ENCODE measurements around the gene EEF1G. TPM values are rescaled to one million over a fixed set of nuclear protein-coding genes. Genes with fewer than 3 reads are reported as not detected.
A peak's percentile ranks its signal among the peaks of the same experiment; 100 is the strongest.
"Not testable (repeated sequence)": the region's sequence is repeated elsewhere in the genome, so short reads cannot be mapped to it uniquely, and the experiment has no call there.

EEF1G gene
- total and polyA plus RNA-seq, 2 donors (not counting 1 experiment from before 2014, with no cell fraction given), result 1,582 to 1,867 TPM

- intact Hi-C loops (cut with micrococcal nuclease), result no loop called here
- peak overlapping the region; percentile 93 for H3K9ac ChIP-seq (ENCODE audit: low read length)
- H3K27ac ChIP-seq (ENCODE audit: low read length in 2 of 2), result peak overlapping the region; percentile 88 to 98
- Mint-ChIP-seq H3K4me3 (peak overlapping the region; percentile 98), H3K9me3 (ENCODE audit: insufficient read depth) (no peaks in the 10 kb centered on the region), H3K4me1 (peaks cover 23% of the 10 kb centered on the region), H3K27ac (peak overlapping the region; percentile 95), H3K27me3 (no peaks in the 10 kb centered on the region)
- H3K27me3 ChIP-seq (replicated peaks in 1 of 4; ENCODE audit: control extremely low read depth in 1 of 4, control insufficient read depth in 3 of 4, insufficient read depth in 4 of 4, low read length in 3 of 4), result no peaks in the 10 kb centered on the region
- H2AFZ ChIP-seq (ENCODE audit: insufficient read depth, low read depth, low read length, poor library complexity, severe bottlenecking), result peak overlapping the region; percentile 85
- H3K4me1 ChIP-seq (ENCODE audit: control insufficient read depth in 2 of 2, insufficient read depth in 2 of 2, low read length in 2 of 2), result peaks cover 11 to 19% of the 10 kb centered on the region in 2 donors
- no peak for TF ChIP-seq CTCF (IDR thresholded peaks at IDR 0.05)
- H4K20me1 ChIP-seq (ENCODE audit: control insufficient read depth, insufficient read depth, low read length, poor library complexity, severe bottlenecking), result peaks cover 11% of the 10 kb centered on the region
- DNase-seq, result no peak
- H3K9me3 ChIP-seq (ENCODE audit: control extremely low read depth in 1 of 3, control insufficient read depth in 2 of 3, insufficient read depth in 1 of 3, low read length in 2 of 3), result no peaks in the 10 kb centered on the region
- peak overlapping the region; percentile 92 for H3K4me2 ChIP-seq (replicated peaks; ENCODE audit: low read depth, low read length, poor library complexity, severe bottlenecking)
- WGBS (ENCODE audit: insufficient coverage), result 18% methylated on average over 5 of the region's 8 CpGs
- no peak for ATAC-seq (ENCODE audit: low read depth)
- ChIA-PET CTCF (interaction anchor here (0.7 to 4.4 kb wide), 12 partner anchors 8 to 260 kb away, joined by 3 to 35 read pairs (median 5); partner anchors contain the start of genes EML3, LBHD1, ROM1 and SLC3A2), POLR2A (interaction anchor here (0.6 to 3.6 kb wide), 12 partner anchors 18 to 1689 kb away, joined by 3 to 33 read pairs (median 8); partner anchors contain the start of genes C11orf98, CSKMT, EEF1G and INTS5)
- H3K36me3 ChIP-seq (replicated peaks in 1 of 2; ENCODE audit: control extremely low read depth in 1 of 2, control insufficient read depth in 1 of 2, extremely low read depth in 1 of 2, insufficient read depth in 2 of 2, low read length in 1 of 2), result peaks cover 1 to 28% of the 10 kb centered on the region in 2 experiments
- peak overlapping the region; percentile 80 to 93 (median 88) for H3K4me3 ChIP-seq (ENCODE audit: control extremely low read depth in 1 of 5, extremely low read depth in 1 of 5, insufficient read depth in 1 of 5, low read depth in 2 of 5, low read length in 4 of 5)
- peaks cover 23% of the 10 kb centered on the region for H3K79me2 ChIP-seq (ENCODE audit: control insufficient read depth, insufficient read depth, low read length)
These were observed 47.4 kb upstream of the EEF1G start for GRCh38 chr11:62621027-62621566.

GRCh38 chr11:62616957-62617356 is 43.3 kb upstream of the EEF1G start:
- DNase-seq; H3K4me3 ChIP-seq (ENCODE audit: control extremely low read depth in 1 of 5, extremely low read depth in 1 of 5, insufficient read depth in 1 of 5, low read depth in 2 of 5, low read length in 4 of 5); H3K9ac ChIP-seq (ENCODE audit: low read length); H3K9me3 Mint-ChIP-seq (ENCODE audit: insufficient read depth); ATAC-seq (ENCODE audit: low read depth); intact Hi-C loops (cut with micrococcal nuclease); H3K27me3 Mint-ChIP-seq; H3K27me3 ChIP-seq (replicated peaks in 1 of 4; ENCODE audit: control extremely low read depth in 1 of 4, control insufficient read depth in 3 of 4, insufficient read depth in 4 of 4, low read length in 3 of 4); H3K9me3 ChIP-seq (ENCODE audit: control extremely low read depth in 1 of 3, control insufficient read depth in 2 of 3, insufficient read depth in 1 of 3, low read length in 2 of 3); H3K4me2 ChIP-seq (replicated peaks; ENCODE audit: low read depth, low read length, poor library complexity, severe bottlenecking); H3K4me3 Mint-ChIP-seq; POLR2A ChIA-PET; CTCF ChIA-PET; H3K27ac Mint-ChIP-seq; H3K27ac ChIP-seq (ENCODE audit: low read length in 2 of 2); H2AFZ ChIP-seq (ENCODE audit: insufficient read depth, low read depth, low read length, poor library complexity, severe bottlenecking): not testable (repeated sequence)
- H4K20me1 ChIP-seq (ENCODE audit: control insufficient read depth, insufficient read depth, low read length, poor library complexity, severe bottlenecking), result peaks cover 11% of the 10 kb centered on the region
- H3K4me1 Mint-ChIP-seq, result peaks cover 21% of the 10 kb centered on the region
- peaks cover 11 to 20% of the 10 kb centered on the region in 2 donors for H3K4me1 ChIP-seq (ENCODE audit: control insufficient read depth in 2 of 2, insufficient read depth in 2 of 2, low read length in 2 of 2)
- 97% methylated on average over 6 of the region's 14 CpGs for WGBS (ENCODE audit: insufficient coverage)
- H3K36me3 ChIP-seq (replicated peaks in 1 of 2; ENCODE audit: control extremely low read depth in 1 of 2, control insufficient read depth in 1 of 2, extremely low read depth in 1 of 2, insufficient read depth in 2 of 2, low read length in 1 of 2), result peaks cover 0 to 19% of the 10 kb centered on the region in 2 experiments
- H3K79me2 ChIP-seq (ENCODE audit: control insufficient read depth, insufficient read depth, low read length), result peaks cover 36% of the 10 kb centered on the region

Measured in B cell (primary cell).